ENCODE data around the gene TNRC18.
A peak's percentile ranks its signal among the peaks of the same experiment; 100 is the strongest.

TNRC18 gene

DNA sequence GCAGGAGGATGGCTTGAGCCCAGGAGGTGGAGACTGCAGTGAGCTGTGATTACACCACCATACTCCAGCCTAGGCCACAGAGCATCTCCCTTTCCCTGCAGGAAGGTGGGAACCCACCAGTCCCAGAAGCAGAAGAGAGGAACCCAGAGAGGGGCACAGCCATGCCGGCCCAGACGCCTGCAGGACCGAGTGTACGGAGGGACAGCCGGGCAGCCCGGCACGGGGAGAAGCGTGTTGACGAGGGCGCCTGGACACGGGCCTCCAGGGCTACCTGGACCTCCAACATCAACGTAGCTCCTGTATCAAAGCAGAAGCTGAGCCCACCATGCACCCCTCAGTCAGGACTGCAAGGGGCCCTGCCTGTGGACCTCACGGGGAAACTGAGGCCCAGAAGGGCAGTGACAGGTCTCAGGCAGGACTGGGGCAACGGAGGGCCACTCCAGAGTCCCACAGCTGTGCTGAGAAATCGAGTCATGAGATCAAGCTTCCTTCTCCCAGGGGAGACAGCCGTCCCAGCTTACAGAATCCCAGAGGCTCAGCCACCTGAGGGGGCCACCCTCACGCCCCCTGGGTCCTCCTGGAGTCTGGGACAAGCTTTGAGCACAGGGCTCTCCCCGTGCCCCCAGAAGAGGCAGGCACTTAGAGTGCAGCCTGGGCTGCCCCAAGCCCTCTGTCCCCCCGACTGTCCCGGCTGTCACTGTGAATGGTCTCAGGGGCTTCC is 43.1 kb downstream of the TNRC18 start:
- Histone ChIP-seq H3K4me1 (ENCODE audit: control insufficient read depth in 5 of 5, insufficient read depth in 5 of 5, low read length in 5 of 5) (peaks cover 0 to 41% (median 32%) of the 10 kb centered on the region in 5 donors), H3K36me3 (ENCODE audit: control insufficient read depth in 5 of 5, insufficient read depth in 5 of 5, low read length in 5 of 5) (peaks cover 0 to 35% (median 30%) of the 10 kb centered on the region in 5 donors), H3K4me3 (ENCODE audit: low read depth in 1 of 5, low read length in 5 of 5) (no peak overlapping the region), H3K27me3 (ENCODE audit: control insufficient read depth in 5 of 5, insufficient read depth in 4 of 5, low read length in 5 of 5) (no peaks in the 10 kb centered on the region), H3K27ac (ENCODE audit: low read depth, low read length) (no peak overlapping the region), H3K9ac (ENCODE audit: low read length in 5 of 5) (no peak overlapping the region), H3K9me3 (ENCODE audit: control insufficient read depth in 5 of 5, low read length in 5 of 5) (no peaks in the 10 kb centered on the region)

DNA sequence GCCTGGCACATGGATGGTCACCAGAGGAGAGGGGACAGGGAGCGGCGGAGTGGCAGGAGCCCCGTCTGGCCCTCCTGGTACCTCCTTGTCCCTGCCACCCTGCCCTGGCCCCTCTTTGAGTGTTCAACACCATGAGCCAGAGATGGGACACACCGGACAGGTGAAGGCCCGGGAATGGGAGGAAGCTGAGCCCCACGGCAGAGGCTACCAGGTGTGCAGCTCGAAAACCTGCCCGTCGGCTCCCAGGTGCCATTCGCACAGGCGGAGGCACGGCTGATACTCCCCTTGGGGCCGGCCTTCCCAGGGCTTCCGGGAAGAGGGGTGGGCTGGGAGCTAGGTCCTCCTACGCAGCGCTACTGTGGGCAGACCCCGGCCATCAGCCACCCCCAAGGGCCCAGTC is 44.1 kb downstream of the TNRC18 start:
- peaks cover 0 to 40% (median 35%) of the 10 kb centered on the region in 5 donors for H3K36me3 ChIP-seq (ENCODE audit: control insufficient read depth in 5 of 5, insufficient read depth in 5 of 5, low read length in 5 of 5)
- H3K4me3 ChIP-seq (ENCODE audit: low read depth in 1 of 5, low read length in 5 of 5), result no peak overlapping the region
- no peaks in the 10 kb centered on the region for H3K9me3 ChIP-seq (ENCODE audit: control insufficient read depth in 5 of 5, low read length in 5 of 5)
- no peak overlapping the region for H3K27ac ChIP-seq (ENCODE audit: low read depth, low read length)
- no peaks in the 10 kb centered on the region for H3K27me3 ChIP-seq (ENCODE audit: control insufficient read depth in 5 of 5, insufficient read depth in 4 of 5, low read length in 5 of 5)
- H3K4me1 ChIP-seq (ENCODE audit: control insufficient read depth in 5 of 5, insufficient read depth in 5 of 5, low read length in 5 of 5), result peaks cover 0 to 37% (median 28%) of the 10 kb centered on the region in 5 donors
- H3K9ac ChIP-seq (ENCODE audit: low read length in 5 of 5), result no peak overlapping the region

DNA sequence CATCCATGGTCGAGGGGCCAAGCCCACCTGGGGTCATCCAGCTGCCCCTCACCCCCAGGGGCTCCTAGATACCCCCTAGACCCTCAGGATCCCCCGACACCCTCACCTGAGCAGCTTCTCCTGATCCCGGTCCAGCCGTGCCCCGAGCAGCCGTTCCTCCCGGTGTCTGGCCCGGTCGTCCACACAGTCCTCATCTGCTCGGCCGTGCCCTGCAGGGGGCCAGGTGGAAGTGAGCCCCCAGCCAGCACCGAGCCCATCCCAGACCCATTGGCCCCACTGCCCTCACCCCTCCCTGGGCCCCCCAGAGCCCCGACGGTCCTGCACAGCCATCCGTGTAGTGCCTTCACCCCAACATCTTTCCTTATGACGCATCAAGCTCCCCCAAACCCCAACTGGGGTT is 45.8 kb downstream of the TNRC18 start:
- Histone ChIP-seq H3K36me3 (ENCODE audit: control insufficient read depth in 5 of 5, insufficient read depth in 5 of 5, low read length in 5 of 5) (peaks cover 0 to 53% (median 48%) of the 10 kb centered on the region in 5 donors), H3K4me1 (ENCODE audit: control insufficient read depth in 5 of 5, insufficient read depth in 5 of 5, low read length in 5 of 5) (peaks cover 0 to 23% (median 15%) of the 10 kb centered on the region in 5 donors), H3K27me3 (ENCODE audit: control insufficient read depth in 5 of 5, insufficient read depth in 4 of 5, low read length in 5 of 5) (no peaks in the 10 kb centered on the region), H3K27ac (ENCODE audit: low read depth, low read length) (no peak overlapping the region), H3K9me3 (ENCODE audit: control insufficient read depth in 5 of 5, low read length in 5 of 5) (no peaks in the 10 kb centered on the region), H3K4me3 (ENCODE audit: low read depth in 1 of 5, low read length in 5 of 5) (no peak overlapping the region), H3K9ac (ENCODE audit: low read length in 5 of 5) (no peak overlapping the region)

DNA sequence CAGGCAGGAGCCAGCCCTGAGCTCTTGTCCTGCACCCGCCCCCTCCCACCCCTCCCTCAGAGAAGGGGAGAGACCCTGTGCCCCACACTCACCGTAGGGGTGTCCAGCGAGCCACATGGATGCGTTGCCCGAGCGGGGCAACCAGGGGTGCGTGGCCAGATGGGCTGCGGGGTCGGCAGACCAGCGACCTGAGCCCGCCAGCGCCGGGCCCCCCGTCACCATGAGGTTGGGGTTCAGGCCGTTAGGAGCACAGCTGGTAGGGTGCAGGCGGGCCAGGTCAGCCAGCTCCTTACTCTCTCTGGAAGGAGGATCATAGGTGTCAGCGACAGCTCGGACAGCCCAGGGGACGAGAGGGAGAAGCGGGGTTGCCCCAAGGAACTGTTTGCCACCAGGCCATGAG is 46.4 kb downstream of the TNRC18 start:
- Histone ChIP-seq H3K4me1 (ENCODE audit: control insufficient read depth in 5 of 5, insufficient read depth in 5 of 5, low read length in 5 of 5) (peaks cover 0 to 17% (median 9%) of the 10 kb centered on the region in 5 donors), H3K36me3 (ENCODE audit: control insufficient read depth in 5 of 5, insufficient read depth in 5 of 5, low read length in 5 of 5) (peaks cover 0 to 58% (median 52%) of the 10 kb centered on the region in 5 donors)

DNA sequence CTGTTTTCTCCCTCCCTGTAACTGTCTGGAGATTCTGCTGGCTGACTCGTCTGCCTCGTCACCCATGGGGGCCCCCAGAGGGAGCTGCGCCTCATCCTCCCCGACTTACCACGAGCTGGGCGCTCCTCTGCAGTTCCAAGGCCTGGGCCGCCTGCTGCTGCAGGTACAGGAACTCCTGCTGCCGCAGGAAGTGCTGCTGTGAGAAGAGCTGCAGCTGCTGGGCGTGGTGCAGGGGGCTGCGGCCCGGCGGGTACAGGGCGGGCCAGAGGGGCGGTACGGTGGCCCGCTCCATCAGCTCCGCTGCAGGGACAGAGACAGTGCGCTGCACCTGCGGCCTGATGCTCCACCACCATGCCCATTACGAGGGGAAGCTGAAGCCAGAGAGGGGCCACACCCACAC is 47.7 kb downstream of the TNRC18 start:
- Histone ChIP-seq H3K36me3 (ENCODE audit: control insufficient read depth in 5 of 5, insufficient read depth in 5 of 5, low read length in 5 of 5) (peaks cover 0 to 66% (median 59%) of the 10 kb centered on the region in 5 donors), H3K27ac (ENCODE audit: low read depth, low read length) (no peak overlapping the region), H3K9me3 (ENCODE audit: control insufficient read depth in 5 of 5, low read length in 5 of 5) (no peaks in the 10 kb centered on the region)

More for the DNA sequence above, 46.4 kb downstream of the TNRC18 start:
- H3K27ac ChIP-seq (ENCODE audit: low read depth, low read length), result no peak overlapping the region
- no peaks in the 10 kb centered on the region for H3K9me3 ChIP-seq (ENCODE audit: control insufficient read depth in 5 of 5, low read length in 5 of 5)
- H3K27me3 ChIP-seq (ENCODE audit: control insufficient read depth in 5 of 5, insufficient read depth in 4 of 5, low read length in 5 of 5), result no peaks in the 10 kb centered on the region
- H3K9ac ChIP-seq (ENCODE audit: low read length in 5 of 5), result peak overlapping the region in 1 of 5 donors; percentile 25
- H3K4me3 ChIP-seq (ENCODE audit: low read depth in 1 of 5, low read length in 5 of 5), result no peak overlapping the region

DNA sequence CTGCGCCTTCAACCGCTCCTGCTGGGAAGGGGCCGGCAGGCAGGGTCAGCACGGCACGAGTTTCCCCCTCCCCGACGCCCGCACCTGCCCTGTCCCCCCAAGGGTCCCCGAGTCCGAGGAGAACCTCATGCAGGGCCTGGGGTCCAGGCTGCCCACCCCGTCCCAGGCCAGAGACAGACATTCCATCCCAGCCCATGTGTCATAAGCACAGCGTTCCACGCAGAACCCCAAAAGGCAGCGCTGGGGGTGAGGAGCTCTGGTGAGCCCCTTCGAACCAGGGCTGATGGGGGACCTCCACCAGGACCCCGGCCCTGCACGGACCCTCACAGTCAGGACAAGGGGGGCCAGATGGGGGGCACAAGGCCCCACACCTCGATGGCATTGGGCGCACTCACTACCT is 49.2 kb downstream of the TNRC18 start:
- H3K27me3 ChIP-seq (ENCODE audit: control insufficient read depth in 5 of 5, insufficient read depth in 4 of 5, low read length in 5 of 5), result no peaks in the 10 kb centered on the region
- no peaks in the 10 kb centered on the region for H3K4me1 ChIP-seq (ENCODE audit: control insufficient read depth in 5 of 5, insufficient read depth in 5 of 5, low read length in 5 of 5)
- no peak overlapping the region for H3K9ac ChIP-seq (ENCODE audit: low read length in 5 of 5)
- H3K27ac ChIP-seq (ENCODE audit: low read depth, low read length), result no peak overlapping the region
- no peak overlapping the region for H3K4me3 ChIP-seq (ENCODE audit: low read depth in 1 of 5, low read length in 5 of 5)
- no peaks in the 10 kb centered on the region for H3K9me3 ChIP-seq (ENCODE audit: control insufficient read depth in 5 of 5, low read length in 5 of 5)
- H3K36me3 ChIP-seq (ENCODE audit: control insufficient read depth in 5 of 5, insufficient read depth in 5 of 5, low read length in 5 of 5), result peaks cover 2 to 80% (median 71%) of the 10 kb centered on the region in 5 donors

More for the DNA sequence above, 47.7 kb downstream of the TNRC18 start:
- peaks cover 0 to 10% (median 5%) of the 10 kb centered on the region in 5 donors for H3K4me1 ChIP-seq (ENCODE audit: control insufficient read depth in 5 of 5, insufficient read depth in 5 of 5, low read length in 5 of 5)
- no peaks in the 10 kb centered on the region for H3K27me3 ChIP-seq (ENCODE audit: control insufficient read depth in 5 of 5, insufficient read depth in 4 of 5, low read length in 5 of 5)
- H3K9ac ChIP-seq (ENCODE audit: low read length in 5 of 5), result no peak overlapping the region
- H3K4me3 ChIP-seq (ENCODE audit: low read depth in 1 of 5, low read length in 5 of 5), result no peak overlapping the region

DNA sequence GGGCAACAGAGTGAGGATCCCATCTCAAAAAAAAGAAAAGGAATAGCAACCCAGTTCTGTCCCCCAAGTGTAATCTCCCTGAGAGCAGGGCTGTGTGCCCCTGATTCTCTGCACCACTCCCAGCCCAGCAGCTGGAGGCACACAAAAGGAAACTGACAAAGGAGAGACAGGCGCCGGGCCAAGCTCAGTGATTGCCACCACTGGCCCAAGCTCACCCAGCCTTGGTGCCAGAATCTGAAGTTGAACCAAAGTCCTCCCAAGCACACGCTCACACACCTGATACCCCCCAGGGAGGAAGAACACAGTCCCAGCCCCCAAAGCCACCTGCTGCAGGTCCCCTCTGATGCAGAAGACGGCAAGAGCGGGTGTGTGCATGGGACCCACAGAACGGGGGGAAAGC is 50.3 kb downstream of the TNRC18 start:
- Histone ChIP-seq H3K4me3 (ENCODE audit: low read depth in 1 of 5, low read length in 5 of 5) (no peak overlapping the region), H3K36me3 (ENCODE audit: control insufficient read depth in 5 of 5, insufficient read depth in 5 of 5, low read length in 5 of 5) (peaks cover 3 to 88% (median 77%) of the 10 kb centered on the region in 5 donors), H3K9me3 (ENCODE audit: control insufficient read depth in 5 of 5, low read length in 5 of 5) (no peaks in the 10 kb centered on the region), H3K27me3 (ENCODE audit: control insufficient read depth in 5 of 5, insufficient read depth in 4 of 5, low read length in 5 of 5) (no peaks in the 10 kb centered on the region), H3K9ac (ENCODE audit: low read length in 5 of 5) (no peak overlapping the region), H3K27ac (ENCODE audit: low read depth, low read length) (no peak overlapping the region), H3K4me1 (ENCODE audit: control insufficient read depth in 5 of 5, insufficient read depth in 5 of 5, low read length in 5 of 5) (no peaks in the 10 kb centered on the region)

DNA sequence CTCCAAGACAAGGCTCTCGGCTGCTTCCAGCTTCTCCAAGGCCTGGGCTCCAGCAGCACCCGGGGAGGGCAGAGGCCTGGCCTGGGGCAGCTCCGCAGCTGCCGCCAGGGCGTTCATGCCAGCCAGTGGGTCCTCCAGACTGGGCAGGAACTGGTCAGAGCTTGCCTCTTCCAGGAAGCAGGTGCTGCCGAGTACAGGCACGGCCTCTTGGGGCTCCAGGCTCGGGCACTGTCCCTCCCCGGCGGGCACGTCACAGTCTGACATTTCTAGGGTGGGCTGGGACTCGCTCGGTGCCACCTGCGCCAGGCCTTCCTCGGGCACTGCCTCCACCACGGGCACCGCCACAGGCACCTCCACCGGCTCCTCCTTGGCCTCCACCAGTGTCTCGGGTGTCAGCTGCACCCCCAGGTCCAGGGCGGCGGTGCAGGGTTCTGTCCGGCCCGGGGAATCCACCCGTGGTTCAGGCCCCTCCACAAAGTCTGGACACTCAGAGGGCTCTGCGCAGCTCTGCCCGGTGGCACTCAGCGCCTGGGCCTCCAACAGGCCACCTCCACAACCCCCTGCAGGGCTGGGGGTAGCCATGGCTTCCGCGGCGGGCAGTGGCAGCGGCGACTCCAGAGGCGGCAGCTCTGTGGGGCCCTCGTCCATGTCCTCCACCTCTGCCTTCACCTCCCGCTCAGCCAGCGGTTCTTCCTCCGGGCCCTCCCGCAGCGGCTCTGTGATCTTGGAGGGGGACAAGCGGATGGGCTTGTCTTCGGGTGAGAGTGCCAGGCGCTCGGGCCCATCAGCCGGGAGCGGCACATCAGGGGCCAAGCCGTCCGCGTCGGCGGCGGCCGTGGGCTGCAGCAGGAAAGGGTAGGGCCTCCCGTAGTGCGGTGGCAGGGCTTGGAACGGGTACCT is 52.9 kb downstream of the TNRC18 start:
- Histone ChIP-seq H3K27me3 (ENCODE audit: control insufficient read depth in 5 of 5, insufficient read depth in 4 of 5, low read length in 5 of 5) (no peaks in the 10 kb centered on the region), H3K4me3 (ENCODE audit: low read depth in 1 of 5, low read length in 5 of 5) (no peak overlapping the region), H3K36me3 (ENCODE audit: control insufficient read depth in 5 of 5, insufficient read depth in 5 of 5, low read length in 5 of 5) (peaks cover 3 to 72% (median 56%) of the 10 kb centered on the region in 5 donors), H3K9me3 (ENCODE audit: control insufficient read depth in 5 of 5, low read length in 5 of 5) (no peaks in the 10 kb centered on the region), H3K4me1 (ENCODE audit: control insufficient read depth in 5 of 5, insufficient read depth in 5 of 5, low read length in 5 of 5) (peaks cover 0 to 13% (median 5%) of the 10 kb centered on the region in 5 donors), H3K27ac (ENCODE audit: low read depth, low read length) (no peak overlapping the region), H3K9ac (ENCODE audit: low read length in 5 of 5) (no peak overlapping the region)

DNA sequence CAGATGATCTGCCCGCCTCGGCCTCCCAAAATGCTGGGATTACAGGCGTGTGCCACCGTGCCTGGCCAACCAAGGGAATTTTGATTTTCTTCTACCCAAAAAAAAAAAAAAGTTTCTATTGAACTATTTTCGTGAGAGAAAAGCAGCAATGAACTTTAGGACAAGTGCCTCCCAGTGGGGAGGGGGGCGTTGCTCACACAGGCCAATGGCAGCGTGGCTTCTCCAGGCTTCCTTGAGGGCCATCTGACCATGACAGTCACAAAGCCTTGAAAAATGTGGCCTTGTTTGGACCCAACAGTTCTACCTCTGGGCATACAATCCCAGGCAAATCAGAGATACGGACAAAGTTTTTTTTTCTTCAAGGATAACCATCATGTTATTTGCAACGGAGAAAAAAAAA is 56.0 kb downstream of the TNRC18 start:
- H3K36me3 ChIP-seq (ENCODE audit: control insufficient read depth in 5 of 5, insufficient read depth in 5 of 5, low read length in 5 of 5), result peaks cover 3 to 53% (median 35%) of the 10 kb centered on the region in 5 donors
- H3K4me3 ChIP-seq (ENCODE audit: low read depth in 1 of 5, low read length in 5 of 5), result no peak overlapping the region
- H3K9ac ChIP-seq (ENCODE audit: low read length in 5 of 5), result no peak overlapping the region
- H3K9me3 ChIP-seq (ENCODE audit: control insufficient read depth in 5 of 5, low read length in 5 of 5), result no peaks in the 10 kb centered on the region
- peaks cover 0 to 13% (median 5%) of the 10 kb centered on the region in 5 donors for H3K4me1 ChIP-seq (ENCODE audit: control insufficient read depth in 5 of 5, insufficient read depth in 5 of 5, low read length in 5 of 5)
- H3K27me3 ChIP-seq (ENCODE audit: control insufficient read depth in 5 of 5, insufficient read depth in 4 of 5, low read length in 5 of 5), result no peaks in the 10 kb centered on the region
- no peak overlapping the region for H3K27ac ChIP-seq (ENCODE audit: low read depth, low read length)
